Esophagus (tissue), 2 donors: Measurements from ENCODE around the gene CYP27B1. TPM values are rescaled to one million over a fixed set of nuclear protein-coding genes. Genes with fewer than 3 reads are reported as not detected.
A peak's percentile ranks its signal among the peaks of the same experiment; 100 is the strongest.

Experiments used
- H3K27ac ChIP-seq, 2 donors: one replicate each; pipeline ENCODE4 v1.5.1; 2013; ENCODE audit warnings: low read depth in 2 of 2, mild to moderate bottlenecking in 2 of 2, inconsistent platforms in 1 of 2, low read length in 1 of 2, moderate library complexity in 1 of 2
- H3K27me3 ChIP-seq, 2 donors: one replicate each; pipeline ENCODE4 v1.6.1; 2013; ENCODE audit warnings: low read length in 2 of 2, control low read depth in 1 of 2, mild to moderate bottlenecking in 1 of 2; ENCODE audit not compliant: insufficient read depth in 2 of 2, control insufficient read depth in 1 of 2
- H3K36me3 ChIP-seq, 2 donors: one replicate each; pipeline ENCODE4 v1.6.1; 2013; ENCODE audit warnings: low read length in 1 of 2; ENCODE audit not compliant: control insufficient read depth in 2 of 2, insufficient read depth in 2 of 2
- H3K4me1 ChIP-seq, 2 donors: one replicate each; pipeline ENCODE4 v1.6.1; 2013; ENCODE audit warnings: low read length in 1 of 2; ENCODE audit not compliant: control insufficient read depth in 2 of 2, insufficient read depth in 2 of 2
- H3K4me3 ChIP-seq, 2 donors: one replicate each; pipeline ENCODE4 v1.5.1; 2013; ENCODE audit warnings: low read length in 2 of 2, mild to moderate bottlenecking in 2 of 2, low read depth in 1 of 2, moderate library complexity in 1 of 2
- H3K9me3 ChIP-seq, 2 donors: one replicate each; pipeline ENCODE4 v1.6.1; 2013; ENCODE audit warnings: mild to moderate bottlenecking in 2 of 2, low read depth in 1 of 2, low read length in 1 of 2, moderate library complexity in 1 of 2; ENCODE audit not compliant: control insufficient read depth in 2 of 2, insufficient read depth in 1 of 2
- WGBS, 2 donors: extraction: QIAGEN DNeasy Blood & Tissue Kit; methylation state at CpG; one replicate each; pipeline ENCODE4 v1.1.7; 2013; 5-methylcytosine and 5-hydroxymethylcytosine counted together
- polyA plus RNA-seq, 2 donors: library from polyadenylated mRNA; stranded (reverse); fragments of 200-250 nt; gene quantifications; one replicate each; pipeline ENCODE4 v1.2.3, GENCODE V29; 2013
- donor health status: healthy with polysubstance abuse.
- donor health status: Bipolar disorder and iron deficiency.

Gene CYP27B1
- polyA plus RNA-seq, 2 donors, result 0.64 to 0.96 TPM

GRCh38 chr12:57739387-57739786 lies 27.5 kb downstream of the CYP27B1 start:
- Histone ChIP-seq H3K27ac (no peak overlapping the region), H3K4me1 (peaks cover 7 to 8% of the 10 kb centered on the region in 2 donors), H3K27me3 (peaks cover 0 to 29% of the 10 kb centered on the region in 2 donors), H3K4me3 (no peak overlapping the region), H3K36me3 (peaks cover 0 to 2% of the 10 kb centered on the region in 2 donors), H3K9me3 (no peaks in the 10 kb centered on the region)
- WGBS, 2 donors, result 27 to 31% methylated on average over 7 of the region's 7 CpGs

GRCh38 chr12:57738661-57739237 lies 28.1 kb downstream of the CYP27B1 start, which contains the start of gene AGAP2:
Gene AGAP2, minus strand, starts transcription at chr12:57738742. Its CDS starts 496 bp downstream, at chr12:57738246.
- WGBS, 2 donors, result 19 to 20% methylated on average over 18 to 36 of the region's 36 CpGs
- Histone ChIP-seq H3K4me1 (peaks cover 6 to 7% of the 10 kb centered on the region in 2 donors), H3K27me3 (peaks cover 0 to 29% of the 10 kb centered on the region in 2 donors), H3K36me3 (peaks cover 0 to 2% of the 10 kb centered on the region in 2 donors), H3K27ac (no peak within 1 kb of the TSS), H3K4me3 (peak within 1 kb of the TSS; percentile 5 to 8), H3K9me3 (no peaks in the 10 kb centered on the region)

GRCh38 chr12:57737467-57738460 lies 29.1 kb downstream of the CYP27B1 start:
- H3K27ac ChIP-seq, result no peak overlapping the region
- peak overlapping the region; percentile 5 to 8 for H3K4me3 ChIP-seq
- peaks cover 6 to 7% of the 10 kb centered on the region in 2 donors for H3K4me1 ChIP-seq
- WGBS, 2 donors, result 22 to 24% methylated on average over 76 to 110 of the region's 110 CpGs
- H3K27me3 ChIP-seq, result peaks cover 0 to 29% of the 10 kb centered on the region in 2 donors
- H3K36me3 ChIP-seq, result peaks cover 0 to 2% of the 10 kb centered on the region in 2 donors
- H3K9me3 ChIP-seq, result no peaks in the 10 kb centered on the region

- peaks cover 0 to 29% of the 10 kb centered on the region in 2 donors for H3K27me3 ChIP-seq
- WGBS, 2 donors, result 26 to 27% methylated on average over 31 of the region's 31 CpGs
- H3K36me3 ChIP-seq, result peaks cover 0 to 2% of the 10 kb centered on the region in 2 donors
- no peaks in the 10 kb centered on the region for H3K9me3 ChIP-seq
- H3K27ac ChIP-seq, result no peak overlapping the region
- H3K4me3 ChIP-seq, result no peak overlapping the region
- H3K4me1 ChIP-seq, result peaks cover 6 to 7% of the 10 kb centered on the region in 2 donors
Measured at GRCh38 chr12:57736741-57737466, 30.0 kb downstream of the CYP27B1 start.

- H3K4me3 ChIP-seq, result no peak overlapping the region
- H3K36me3 ChIP-seq, result peaks cover 0 to 2% of the 10 kb centered on the region in 2 donors
- H3K9me3 ChIP-seq, result no peaks in the 10 kb centered on the region
- peaks cover 0 to 29% of the 10 kb centered on the region in 2 donors for H3K27me3 ChIP-seq
- H3K27ac ChIP-seq, result no peak overlapping the region
- peaks cover 6 to 7% of the 10 kb centered on the region in 2 donors for H3K4me1 ChIP-seq
- 18 to 31% methylated on average over 44 to 49 of the region's 49 CpGs for WGBS, 2 donors
Measured at GRCh38 chr12:57735952-57736740, 30.7 kb downstream of the CYP27B1 start.

GRCh38 chr12:57735198-57735855 lies 31.6 kb downstream of the CYP27B1 start:
- 30 to 34% methylated on average over 7 to 8 of the region's 8 CpGs for WGBS, 2 donors
- Histone ChIP-seq H3K4me1 (peaks cover 6 to 7% of the 10 kb centered on the region in 2 donors), H3K9me3 (no peaks in the 10 kb centered on the region), H3K4me3 (no peak overlapping the region), H3K27me3 (peaks cover 0 to 29% of the 10 kb centered on the region in 2 donors), H3K36me3 (peaks cover 0 to 2% of the 10 kb centered on the region in 2 donors), H3K27ac (no peak overlapping the region)

- Histone ChIP-seq H3K36me3 (peaks cover 0 to 2% of the 10 kb centered on the region in 2 donors), H3K27ac (no peak overlapping the region), H3K27me3 (peaks cover 0 to 25% of the 10 kb centered on the region in 2 donors), H3K4me3 (no peak overlapping the region), H3K9me3 (no peaks in the 10 kb centered on the region), H3K4me1 (peaks cover 6 to 7% of the 10 kb centered on the region in 2 donors)
- 64 to 69% methylated on average over 4 of the region's 4 CpGs for WGBS, 2 donors
Measured at GRCh38 chr12:57734591-57734990, 32.3 kb downstream of the CYP27B1 start.

GRCh38 chr12:57733928-57734327 lies 33.0 kb downstream of the CYP27B1 start:
- 77 to 87% methylated on average over 6 of the region's 6 CpGs for WGBS, 2 donors
- H3K27me3 ChIP-seq, result peaks cover 0 to 20% of the 10 kb centered on the region in 2 donors
- no peak overlapping the region for H3K4me3 ChIP-seq

More at GRCh38 chr12:57733928-57734327, 33.0 kb downstream of the CYP27B1 start:
- Histone ChIP-seq H3K9me3 (no peaks in the 10 kb centered on the region), H3K36me3 (peaks cover 0 to 2% of the 10 kb centered on the region in 2 donors), H3K27ac (no peak overlapping the region), H3K4me1 (peaks cover 6 to 7% of the 10 kb centered on the region in 2 donors)
